Sigmoid colon (tissue), 7 donors: Measurements from ENCODE around the gene DBN1. TPM values are rescaled to one million over a fixed set of nuclear protein-coding genes. Genes with fewer than 3 reads are reported as not detected.

ENCODE experiments used
- DNase-seq: peaks from one replicate; pipeline ENCODE4 v3.0.0-alpha.2; 2019
- H3K27ac ChIP-seq, 4 donors: fragments of 200-600 bp; sonication (generic); one replicate each; pipeline ENCODE4 v1.5.1; 2016 to 2019; ENCODE audit warnings: mild to moderate bottlenecking in 1 of 4
- H3K27me3 ChIP-seq, 3 donors: fragments of 200-600 bp; sonication (generic); one replicate each; pipeline ENCODE4 v1.5.1; 2019; ENCODE audit warnings: mild to moderate bottlenecking in 1 of 3
- H3K36me3 ChIP-seq, 4 donors: fragments of 200-600 bp; sonication (generic); one replicate each; pipeline ENCODE4 v1.5.1; 2016 to 2019
- H3K4me1 ChIP-seq, 4 donors: fragments of 200-600 bp; sonication (generic); one replicate each; pipeline ENCODE4 v1.5.1; 2017 to 2019
- H3K4me3 ChIP-seq, 4 donors: fragments of 200-600 bp; sonication (generic); one replicate each; pipeline ENCODE4 v1.5.1; 2017 to 2019; ENCODE audit warnings: mild to moderate bottlenecking in 2 of 4, moderate library complexity in 1 of 4
- H3K9me3 ChIP-seq, 4 donors: fragments of 200-600 bp in 3 of 4; sonication (generic) in 3 of 4; one replicate each; pipeline versions ENCODE4 v1.5.1 to v1.6.1; 2013 to 2019
- CTCF ChIP-seq, 4 experiments: fragments of 450-650 bp in 3 of 4; fragments of 200-600 bp in 1 of 4; IDR thresholded peaks; one replicate each; pipeline ENCODE4 v1.5.1; 2016 to 2019; ENCODE audit warnings: antibody characterized with exemption in 4 of 4, mild to moderate bottlenecking in 3 of 4, moderate library complexity in 2 of 4
- EP300 ChIP-seq, 4 donors: sonication (generic); formaldehyde crosslinking; IDR thresholded peaks; one replicate each; pipeline ENCODE4 v1.6.1; 2017; ENCODE audit warnings: antibody characterized with exemption in 4 of 4
- POLR2A ChIP-seq, 2 donors: fragments of 450-650 bp; IDR thresholded peaks; one replicate each; pipeline ENCODE4 v1.6.1; 2016; ENCODE audit warnings: antibody characterized with exemption in 2 of 2, mild to moderate bottlenecking in 2 of 2, moderate library complexity in 2 of 2
- POLR2AphosphoS5 ChIP-seq, 4 donors: sonication (generic); formaldehyde crosslinking; IDR thresholded peaks; one replicate each; pipeline ENCODE4 v1.6.1; 2017; ENCODE audit warnings: antibody characterized with exemption in 4 of 4
- WGBS, 2 donors: extraction: QIAGEN DNeasy Blood & Tissue Kit; methylation state at CpG; one replicate each; pipeline ENCODE4 v1.1.7; 2013; 5-methylcytosine and 5-hydroxymethylcytosine counted together
- intact Hi-C: fragments of 100-400 bp; cut with DNase I; formaldehyde crosslinking; loops from one replicate; pipeline ENCODE4 v1.15.1; 2023
- polyA plus RNA-seq, 3 donors: library from polyadenylated mRNA; stranded (reverse); fragments of 200-250 nt; gene quantifications; one replicate each; pipeline ENCODE4 v1.2.3, GENCODE V29; 2013
- total RNA-seq, 4 donors: library from RNA; depleted of rRNA; stranded (reverse); fragments of >200 nt; gene quantifications; one replicate each; pipeline ENCODE4 v1.1.0, GENCODE V29; 2016
- donor health status: healthy with polysubstance abuse.
- donor health status: Bipolar disorder and iron deficiency.
- donor health status: healthy.

The DBN1 gene
- total and polyA plus RNA-seq, 7 donors, result 6.0 to 100.0 (median 54.8) TPM

DNA sequence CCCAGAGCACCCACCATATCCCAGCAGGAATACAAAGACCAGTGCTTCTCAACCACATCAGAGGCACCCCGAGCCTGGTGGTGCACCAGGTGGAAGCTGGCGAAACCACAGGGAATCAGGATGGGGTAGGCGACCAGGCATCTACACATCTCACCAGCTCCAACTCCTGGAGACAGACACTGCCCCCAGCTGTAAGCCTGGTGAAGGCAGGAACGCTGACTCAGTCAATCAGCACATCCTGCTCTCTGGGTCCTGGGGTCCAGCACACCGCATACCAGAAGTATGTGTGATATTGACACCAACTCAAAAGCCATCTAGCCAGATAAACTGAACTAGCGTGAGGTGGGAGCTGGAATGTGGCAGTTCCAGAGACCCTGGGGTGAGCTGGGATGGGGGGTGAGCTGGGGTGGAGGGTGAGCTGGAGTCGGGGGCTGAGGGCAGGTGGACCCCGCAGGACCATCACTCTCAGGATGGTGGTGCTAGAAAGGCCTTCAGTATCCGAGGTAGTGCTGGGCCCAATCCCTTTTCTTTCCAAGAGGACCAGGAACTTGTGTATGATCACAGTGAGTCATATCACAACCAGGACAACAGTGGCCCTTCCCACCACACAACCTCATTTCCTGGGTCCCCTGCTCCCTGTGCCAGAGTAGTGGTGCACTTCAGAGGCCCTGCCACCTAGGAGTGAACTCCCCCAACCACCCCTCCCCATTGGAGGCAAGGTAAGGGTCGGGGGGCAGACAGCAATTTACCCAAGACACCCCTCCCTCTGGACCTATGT lies 2.5 kb downstream of the DBN1 start:
- H3K9me3 ChIP-seq, result no peaks in the 10 kb centered on the region
- peak overlapping the region; percentile 95 to 99 (median 96) for H3K27ac ChIP-seq
- 84 to 88% methylated on average over 10 of the region's 10 CpGs for WGBS, 2 donors
- TF ChIP-seq POLR2A (IDR thresholded peaks at IDR 0.05), result no peak
- TF ChIP-seq POLR2AphosphoS5 (IDR thresholded peaks at IDR 0.05), result no peak
- no peak for TF ChIP-seq EP300 (IDR thresholded peaks at IDR 0.05)
- no peak for TF ChIP-seq CTCF (IDR thresholded peaks at IDR 0.05)
- intact Hi-C loops, result no loop called here
- H3K4me1 ChIP-seq, result peaks cover 0 to 70% (median 65%) of the 10 kb centered on the region in 4 donors
- no peaks in the 10 kb centered on the region for H3K27me3 ChIP-seq
- H3K36me3 ChIP-seq, result peaks cover 8 to 30% (median 20%) of the 10 kb centered on the region in 4 donors
- no peak for DNase-seq
- H3K4me3 ChIP-seq, result no peak overlapping the region

- intact Hi-C loops, result no loop called here
- WGBS, 2 donors, result 84 to 85% methylated on average over 8 of the region's 8 CpGs
- peak overlapping the region; percentile 37 to 96 (median 44) for H3K27ac ChIP-seq
- peaks cover 0 to 60% (median 55%) of the 10 kb centered on the region in 4 donors for H3K4me1 ChIP-seq
- no peaks in the 10 kb centered on the region for H3K9me3 ChIP-seq
- TF ChIP-seq CTCF (IDR thresholded peaks at IDR 0.05), result no peak
- TF ChIP-seq POLR2A (IDR thresholded peaks at IDR 0.05), result no peak
- no peak for TF ChIP-seq EP300 (IDR thresholded peaks at IDR 0.05)
- no peak for TF ChIP-seq POLR2AphosphoS5 (IDR thresholded peaks at IDR 0.05)
- no peak overlapping the region for H3K4me3 ChIP-seq
- H3K36me3 ChIP-seq, result peaks cover 8 to 40% (median 27%) of the 10 kb centered on the region in 4 donors
- no peak for DNase-seq
- H3K27me3 ChIP-seq, result no peaks in the 10 kb centered on the region
Observed at GRCh38 chr5:177469750-177470525, 3.5 kb downstream of the DBN1 start.

DNA sequence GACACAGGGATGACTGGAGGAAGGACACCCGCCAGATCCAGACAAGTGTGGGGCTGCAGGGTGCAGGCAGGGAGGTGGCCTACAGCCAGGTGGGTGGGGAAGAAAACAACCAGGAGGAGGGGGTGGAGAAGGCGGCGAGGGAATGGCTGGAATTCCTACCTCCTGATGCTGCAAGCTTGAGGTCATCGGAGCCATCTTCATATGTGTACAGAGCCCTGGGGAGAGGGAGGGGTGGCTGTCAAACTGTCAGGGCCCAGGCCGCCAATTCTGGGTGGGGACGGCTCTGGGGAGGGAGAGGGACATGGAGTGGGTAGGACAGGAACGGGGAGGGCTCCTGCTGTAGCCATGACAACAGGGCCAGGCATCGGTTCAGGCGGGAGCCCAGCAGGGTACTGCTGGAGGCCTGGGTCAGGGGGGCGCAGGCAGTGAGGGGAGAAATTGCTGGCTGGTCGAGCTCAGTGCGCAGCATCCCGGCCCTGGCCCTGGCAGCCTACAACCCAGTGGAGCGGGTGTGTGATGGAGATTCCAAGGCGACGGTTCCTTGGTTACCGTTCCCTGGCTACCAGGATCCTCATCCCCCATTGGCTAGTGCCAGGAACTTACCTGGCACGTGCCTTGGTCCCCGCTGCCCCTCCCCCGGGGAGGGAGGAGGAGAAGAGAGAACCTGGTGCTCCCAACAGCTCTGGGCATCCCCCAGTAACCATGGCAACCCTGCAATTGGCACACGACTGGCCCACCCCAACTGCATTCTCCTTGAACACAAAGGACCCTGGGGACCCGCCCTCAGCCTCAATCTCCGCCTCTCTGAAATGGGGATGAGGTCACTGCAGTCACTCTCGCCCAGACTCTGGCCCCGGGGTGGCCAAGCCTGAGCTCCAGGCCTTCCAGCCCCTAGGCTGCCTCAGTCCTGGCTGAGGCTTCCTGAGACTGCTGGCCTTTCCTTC lies 4.5 kb downstream of the DBN1 start:
- H3K36me3 ChIP-seq, result peaks cover 8 to 41% (median 28%) of the 10 kb centered on the region in 4 donors

DNA sequence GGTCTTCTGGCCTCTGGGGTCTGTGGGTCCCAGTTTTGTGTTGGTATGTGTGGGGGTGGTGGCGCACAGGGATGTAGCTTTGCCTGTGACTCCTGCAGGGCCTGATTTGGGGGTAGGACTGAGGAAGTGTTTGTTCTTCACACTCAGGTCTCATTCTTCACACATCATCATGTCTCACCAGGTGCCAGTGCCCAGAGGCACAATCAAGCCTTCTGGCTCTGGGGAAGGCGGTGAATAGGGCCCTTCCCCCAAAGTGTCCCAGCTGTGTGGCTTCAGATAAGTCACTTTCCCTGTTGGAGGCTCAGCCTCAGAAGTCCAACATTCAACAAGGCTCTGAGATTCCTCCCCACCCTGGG lies 5.1 kb downstream of the DBN1 start:
- intact Hi-C loops, result no loop called here
- Histone ChIP-seq H3K4me1 (peaks cover 0 to 46% (median 42%) of the 10 kb centered on the region in 4 donors), H3K9me3 (no peaks in the 10 kb centered on the region), H3K36me3 (peaks cover 8 to 41% (median 28%) of the 10 kb centered on the region in 4 donors), H3K27me3 (no peaks in the 10 kb centered on the region), H3K4me3 (no peak overlapping the region), H3K27ac (peak overlapping the region in 3 of 4 donors; percentile 5 to 96 (median 37))
- TF ChIP-seq POLR2A (IDR thresholded peaks at IDR 0.05) (no peak), EP300 (IDR thresholded peaks at IDR 0.05) (no peak)
- WGBS, 2 donors, result 95 to 96% methylated on average over 2 of the region's 2 CpGs
- DNase-seq, result no peak

More for the DNA sequence above, 4.5 kb downstream of the DBN1 start:
- Histone ChIP-seq H3K4me3 (no peak overlapping the region), H3K9me3 (no peaks in the 10 kb centered on the region), H3K27ac (peak overlapping the region; percentile 37 to 96 (median 44)), H3K27me3 (no peaks in the 10 kb centered on the region), H3K4me1 (peaks cover 0 to 50% (median 46%) of the 10 kb centered on the region in 4 donors)
- intact Hi-C loops, result no loop called here
- WGBS, 2 donors, result 82 to 83% methylated on average over 24 of the region's 25 CpGs
- TF ChIP-seq POLR2AphosphoS5 (IDR thresholded peaks at IDR 0.05), result peak in 1 of 4 donors; percentile 0
- no peak for TF ChIP-seq POLR2A (IDR thresholded peaks at IDR 0.05)
- peak; percentile 88 for DNase-seq

GRCh38 chr5:177467436-177467835 lies 6.0 kb downstream of the DBN1 start:
- no peak for TF ChIP-seq POLR2AphosphoS5 (IDR thresholded peaks at IDR 0.05)
- no peak for TF ChIP-seq POLR2A (IDR thresholded peaks at IDR 0.05)
- no peak for TF ChIP-seq EP300 (IDR thresholded peaks at IDR 0.05)
- no peak for TF ChIP-seq CTCF (IDR thresholded peaks at IDR 0.05)
- no peaks in the 10 kb centered on the region for H3K9me3 ChIP-seq
- WGBS, 2 donors, result 95 to 97% methylated on average over 31 of the region's 31 CpGs
- H3K27me3 ChIP-seq, result no peaks in the 10 kb centered on the region
- H3K27ac ChIP-seq, result peak overlapping the region in 1 of 4 donors; percentile 96
- no peak overlapping the region for H3K4me3 ChIP-seq
- intact Hi-C loops, result no loop called here
- H3K36me3 ChIP-seq, result peaks cover 8 to 44% (median 28%) of the 10 kb centered on the region in 4 donors
- no peak for DNase-seq
- H3K4me1 ChIP-seq, result peaks cover 0 to 42% (median 38%) of the 10 kb centered on the region in 4 donors
